GM12892 (cell line): ENCODE data around the gene TRAF6.

Experiments
- POLR2A ChIP-seq: IDR thresholded peaks from 2 replicates; pipeline ENCODE4 v1.6.1; 2011; ENCODE audit warnings: low read depth, low read length, control low read depth
- POLR2AphosphoS5 ChIP-seq: IDR thresholded peaks from 2 replicates; pipeline ENCODE4 v1.6.1; 2011; ENCODE audit warnings: low read depth, low read length, control low read depth
- TAF1 ChIP-seq: IDR thresholded peaks from 2 replicates; pipeline ENCODE4 v1.6.1; 2011; ENCODE audit warnings: low read depth, mild to moderate bottlenecking, control low read depth, low read length, borderline replicate concordance

DNA sequence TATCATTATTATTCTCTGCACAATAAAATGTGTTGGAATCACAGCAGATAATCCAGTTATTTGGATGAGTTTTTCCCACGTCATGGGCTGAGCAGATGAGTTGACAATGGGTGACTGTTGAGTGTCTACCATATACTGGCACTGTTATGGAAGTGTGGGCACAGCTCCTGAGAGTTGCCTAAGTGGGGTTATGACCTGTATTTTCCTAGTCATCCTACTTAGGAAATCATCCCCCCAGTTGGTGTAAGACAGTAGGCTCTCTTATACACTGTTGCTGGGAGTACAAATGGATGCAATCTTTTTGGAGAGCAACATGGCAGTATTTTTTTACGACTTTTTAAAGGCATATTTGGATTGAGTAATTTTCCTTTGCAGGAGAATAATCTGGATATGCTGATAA lies 66.4 kb downstream of the TRAF6 start:
- no peak for TF ChIP-seq TAF1
- no peak for TF ChIP-seq POLR2A
- TF ChIP-seq POLR2AphosphoS5 = no peak
